Fibroblast of lung (primary cell): ENCODE results near the gene GAR1. TPM values are rescaled to one million over a fixed set of nuclear protein-coding genes. Genes with fewer than 3 reads are reported as not detected.

ENCODE experiments used
- DNase-seq, 2 donors: peaks; one replicate each; pipeline versions ENCODE4 v3.0.0 to v3.0.0-alpha.2; 2010; ENCODE audit warnings: low read depth in 2 of 2
- H2AFZ ChIP-seq: 2 replicates; pipeline ENCODE4 v1.5.1; 2012; ENCODE audit warnings: low read length, control low read depth, inconsistent platforms
- H3K27ac ChIP-seq: 2 replicates; pipeline ENCODE4 v1.5.1; 2011; ENCODE audit warnings: low read length, control low read depth; ENCODE audit not compliant: insufficient read depth
- H3K27me3 ChIP-seq: 2 replicates; pipeline ENCODE4 v1.5.1; 2011; ENCODE audit warnings: mild to moderate bottlenecking, low read length; ENCODE audit not compliant: control insufficient read depth, insufficient read depth
- H3K36me3 ChIP-seq: 2 replicates; pipeline ENCODE4 v1.5.1; 2011; ENCODE audit warnings: low read length; ENCODE audit not compliant: control insufficient read depth, insufficient read depth
- H3K4me1 ChIP-seq: 2 replicates; pipeline ENCODE4 v1.5.1; 2011; ENCODE audit warnings: low read length; ENCODE audit not compliant: control insufficient read depth, insufficient read depth; ENCODE audit errors: extremely low read depth
- H3K4me2 ChIP-seq: 2 replicates; pipeline ENCODE4 v1.5.1; 2011; ENCODE audit warnings: low read length, control low read depth; ENCODE audit not compliant: insufficient read depth; ENCODE audit errors: extremely low read depth
- H3K4me3 ChIP-seq, 4 experiments: fragments of 200-600 bp in 1 of 4; sonication (generic) in 1 of 4; replicated peaks in 1 of 4; 2 replicates each; pipeline ENCODE4 v1.5.1; 2011 to 2016; ENCODE audit warnings: low read length in 4 of 4, low read depth in 3 of 4, mild to moderate bottlenecking in 3 of 4, control low read depth in 2 of 4, inconsistent platforms in 1 of 4, mixed read lengths in 1 of 4; ENCODE audit not compliant: insufficient read depth in 1 of 4; ENCODE audit errors: control extremely low read depth in 1 of 4
- H3K79me2 ChIP-seq: 2 replicates; pipeline ENCODE4 v1.5.1; 2012; ENCODE audit warnings: mild to moderate bottlenecking, low read length, inconsistent platforms; ENCODE audit not compliant: control insufficient read depth, insufficient read depth
- H3K9ac ChIP-seq: 2 replicates; pipeline ENCODE4 v1.5.1; 2011; ENCODE audit warnings: mild to moderate bottlenecking, low read length, control low read depth; ENCODE audit not compliant: insufficient read depth
- H3K9me3 ChIP-seq: 2 replicates; pipeline ENCODE4 v1.5.1; 2012; ENCODE audit warnings: low read depth, low read length; ENCODE audit not compliant: control insufficient read depth, insufficient read depth
- H4K20me1 ChIP-seq: 2 replicates; pipeline ENCODE4 v1.5.1; 2011; ENCODE audit warnings: low read length; ENCODE audit not compliant: control insufficient read depth, insufficient read depth; ENCODE audit errors: extremely low read depth
- CTCF ChIP-seq, 2 donors: IDR thresholded peaks in 1 of 2; conservative IDR thresholded peaks in 1 of 2; 1 replicate in 1 of 2; 2 replicates in 1 of 2; pipeline ENCODE4 v1.5.1; 2011 to 2012; ENCODE audit warnings: low read length in 2 of 2, control low read depth in 1 of 2, inconsistent platforms in 1 of 2, low read depth in 1 of 2, mild to moderate bottlenecking in 1 of 2
- EZH2 ChIP-seq: IDR thresholded peaks from 2 replicates; pipeline ENCODE4 v1.5.1; 2012; ENCODE audit warnings: low read length, control low read depth, mild to moderate bottlenecking; ENCODE audit errors: missing control alignments
- polyA plus RNA-seq, 2 donors: library from polyadenylated mRNA; depleted of rRNA in 1 of 2; stranded (reverse) in 1 of 2; unstranded in 1 of 2; fragments of >200 nt; gene quantifications; 2 replicates each; pipeline ENCODE4 v1.2.1, GENCODE V29; 2011 to 2012; ENCODE audit warnings: missing spikeins in 1 of 2
- total RNA-seq: library from RNA; depleted of rRNA; stranded (reverse); fragments of >200 nt; gene quantifications from 2 replicates; pipeline ENCODE4 v1.2.1, GENCODE V29; 2014

GAR1 gene
- total and polyA plus RNA-seq, 2 donors (not counting 1 experiment from before 2014, with no cell fraction given): 2.5 to 20.3 TPM

GRCh38 chr4:109827672-109828071 lies 12.1 kb downstream of the GAR1 start, which contains the start of gene RRH:
Gene RRH (plus strand): TSS chr4:109827972. CDS start chr4:109828028, 56 bp downstream.
- Histone ChIP-seq H4K20me1 (no peaks in the 10 kb centered on the region), H3K27ac (no peak within 1 kb of the TSS), H3K9ac (no peak within 1 kb of the TSS), H3K27me3 (no peaks in the 10 kb centered on the region), H3K9me3 (no peaks in the 10 kb centered on the region), H3K4me3 (no peak within 1 kb of the TSS), H3K4me1 (no peaks in the 10 kb centered on the region), H3K4me2 (no peak within 1 kb of the TSS), H3K36me3 (no peaks in the 10 kb centered on the region), H2AFZ (no peak within 1 kb of the TSS), H3K79me2 (no peaks in the 10 kb centered on the region)
- DNase-seq: no peak
- no peak for TF ChIP-seq CTCF (conservative IDR thresholded peaks at IDR 0.05 in 1 of 2, IDR thresholded peaks at IDR 0.05 in 1 of 2; ENCODE audit: low read depth in 1 of 2, low read length in 2 of 2)
- no peak for TF ChIP-seq EZH2

GRCh38 chr4:109833756-109834155 lies 18.2 kb downstream of the GAR1 start:
- Histone ChIP-seq H3K79me2 (no peaks in the 10 kb centered on the region), H3K4me1 (no peaks in the 10 kb centered on the region), H3K36me3 (no peaks in the 10 kb centered on the region), H3K27me3 (no peaks in the 10 kb centered on the region), H3K4me2 (no peak overlapping the region), H3K4me3 (no peak overlapping the region), H4K20me1 (no peaks in the 10 kb centered on the region), H3K9ac (no peak overlapping the region), H2AFZ (no peak overlapping the region), H3K27ac (no peak overlapping the region), H3K9me3 (no peaks in the 10 kb centered on the region)
- DNase-seq: no peak
- TF ChIP-seq EZH2: no peak
- TF ChIP-seq CTCF (conservative IDR thresholded peaks at IDR 0.05 in 1 of 2, IDR thresholded peaks at IDR 0.05 in 1 of 2; ENCODE audit: low read depth in 1 of 2, low read length in 2 of 2): no peak

- TF ChIP-seq EZH2 (no peak), CTCF (conservative IDR thresholded peaks at IDR 0.05 in 1 of 2, IDR thresholded peaks at IDR 0.05 in 1 of 2; ENCODE audit: low read depth in 1 of 2, low read length in 2 of 2) (no peak)
- H3K79me2 ChIP-seq: no peaks in the 10 kb centered on the region
- H3K27me3 ChIP-seq: no peaks in the 10 kb centered on the region
- no peaks in the 10 kb centered on the region for H4K20me1 ChIP-seq
- no peaks in the 10 kb centered on the region for H3K9me3 ChIP-seq
- no peak overlapping the region for H3K27ac ChIP-seq
- H3K36me3 ChIP-seq: no peaks in the 10 kb centered on the region
- H3K4me3 ChIP-seq: no peak overlapping the region
- no peaks in the 10 kb centered on the region for H3K4me1 ChIP-seq
- H3K4me2 ChIP-seq: no peak overlapping the region
- peak in 1 of 2 donors; percentile 17 for DNase-seq
- no peak overlapping the region for H2AFZ ChIP-seq
- H3K9ac ChIP-seq: no peak overlapping the region
These were observed 21.4 kb downstream of the GAR1 start for GRCh38 chr4:109836985-109837384.
